Spinal cord (tissue), 10 donors: ENCODE measurements around the gene CCDC186. TPM values are rescaled to one million over a fixed set of nuclear protein-coding genes. Genes with fewer than 3 reads are reported as not detected.

Experiments
- DNase-seq, 6 donors: peaks; one replicate each; pipeline versions ENCODE4 v3.0.0 to v3.0.0-alpha.2; 2013 to 2015; ENCODE audit warnings: low spot score in 6 of 6, low read depth in 4 of 6
- H3K27ac ChIP-seq: one replicate; pipeline ENCODE4 v1.5.1; 2013; ENCODE audit warnings: low read depth, low read length, control low read depth
- H3K27me3 ChIP-seq: one replicate; pipeline ENCODE4 v1.6.1; 2013; ENCODE audit warnings: low read length; ENCODE audit not compliant: control insufficient read depth, insufficient read depth
- H3K36me3 ChIP-seq: one replicate; pipeline ENCODE4 v1.6.1; 2013; ENCODE audit warnings: low read length; ENCODE audit not compliant: control insufficient read depth, insufficient read depth
- H3K4me1 ChIP-seq: one replicate; pipeline ENCODE4 v1.6.1; 2013; ENCODE audit warnings: low read length; ENCODE audit not compliant: control insufficient read depth, insufficient read depth
- H3K4me3 ChIP-seq: one replicate; pipeline ENCODE4 v1.5.1; 2013; ENCODE audit warnings: low read depth, low read length, control low read depth
- H3K9me3 ChIP-seq: one replicate; pipeline ENCODE4 v1.6.1; 2013; ENCODE audit warnings: low read length; ENCODE audit not compliant: control insufficient read depth, insufficient read depth
- WGBS: methylation state at CpG from one replicate; pipeline ENCODE4 v1.1.5; 2013; ENCODE audit warnings: missing lambda C conversion rate; ENCODE audit not compliant: insufficient coverage; 5-methylcytosine and 5-hydroxymethylcytosine counted together
- polyA plus RNA-seq, 2 donors: library from polyadenylated mRNA; unstranded; fragments of 120-200 nt; gene quantifications; one replicate each; pipeline ENCODE4 v1.2.1, GENCODE V29; 2013; ENCODE audit not compliant: insufficient read length in 2 of 2
- total RNA-seq, 2 donors: library from RNA; depleted of rRNA in 1 of 2; stranded (reverse); fragments of 120-200 nt in 1 of 2; fragments of >200 nt in 1 of 2; gene quantifications; one replicate each; pipeline versions ENCODE4 v1.2.3 to v1.2.4, GENCODE V29; 2013 to 2014
- donor health status: healthy.

CCDC186 gene
- total and polyA plus RNA-seq, 4 donors, result 18.0 to 50.7 (median 22.4) TPM

DNA sequence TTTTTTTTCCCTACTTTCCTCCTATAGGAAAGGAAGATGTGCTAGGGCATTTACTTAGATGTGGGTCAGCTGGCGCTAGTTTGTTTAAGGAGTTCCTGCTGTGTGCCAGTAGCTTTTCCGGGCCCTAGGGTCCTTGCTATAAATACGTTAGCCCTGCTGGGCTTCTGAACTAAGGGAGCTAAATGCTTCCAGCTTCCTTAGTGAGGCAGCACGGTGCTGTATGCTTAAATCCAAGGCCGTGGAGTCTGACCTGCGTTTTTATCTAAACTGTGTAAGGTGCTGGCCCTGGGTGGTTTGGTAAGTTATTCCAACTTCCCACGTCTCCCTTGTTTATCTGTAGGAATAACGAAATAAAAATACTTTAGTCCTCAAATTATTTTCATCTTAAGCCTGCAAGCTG, 5.7 kb upstream of the CCDC186 start:
- no peaks in the 10 kb centered on the region for H3K36me3 ChIP-seq
- no peak overlapping the region for H3K27ac ChIP-seq
- no peak overlapping the region for H3K4me3 ChIP-seq
- 69% methylated on average over 2 of the region's 8 CpGs for WGBS
- H3K27me3 ChIP-seq, result no peaks in the 10 kb centered on the region
- DNase-seq, result no peak
- H3K9me3 ChIP-seq, result no peaks in the 10 kb centered on the region
- peaks cover under 1% of the 10 kb centered on the region for H3K4me1 ChIP-seq

DNA sequence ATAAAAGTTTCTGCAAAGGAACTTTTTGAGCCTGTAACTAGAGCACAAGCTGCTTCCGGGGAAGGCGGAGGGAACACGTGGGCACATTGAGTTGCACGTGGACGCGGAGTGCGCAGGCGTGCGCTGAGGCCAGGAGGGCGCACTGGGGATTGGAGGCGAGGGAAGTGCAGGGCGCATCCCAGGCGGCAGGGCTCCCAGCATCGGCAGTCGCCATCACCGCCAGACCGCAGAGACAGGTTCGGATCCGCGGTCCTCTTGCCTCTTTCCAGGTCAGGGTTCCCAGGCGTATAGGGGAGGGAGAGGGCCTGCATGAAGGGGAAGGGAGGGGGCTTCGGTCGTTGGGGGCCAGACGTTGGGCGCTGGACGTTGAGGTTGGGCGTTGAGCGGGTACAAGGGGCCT, 5.1 kb upstream of the CCDC186 start, which contains the start of gene TDRD1:
TSS of gene TDRD1 (plus strand) at position 206 of the 400 bp plus-strand sequence. CDS start 8,479 bp downstream, outside the sequence.
- no peak within 1 kb of the TSS for H3K4me3 ChIP-seq
- peaks cover 6% of the 10 kb centered on the region for H3K4me1 ChIP-seq
- H3K27me3 ChIP-seq, result no peaks in the 10 kb centered on the region
- 68% methylated on average over 26 of the region's 28 CpGs for WGBS
- no peaks in the 10 kb centered on the region for H3K9me3 ChIP-seq
- no peaks in the 10 kb centered on the region for H3K36me3 ChIP-seq
- no peak within 1 kb of the TSS for H3K27ac ChIP-seq
- no peak for DNase-seq

DNA sequence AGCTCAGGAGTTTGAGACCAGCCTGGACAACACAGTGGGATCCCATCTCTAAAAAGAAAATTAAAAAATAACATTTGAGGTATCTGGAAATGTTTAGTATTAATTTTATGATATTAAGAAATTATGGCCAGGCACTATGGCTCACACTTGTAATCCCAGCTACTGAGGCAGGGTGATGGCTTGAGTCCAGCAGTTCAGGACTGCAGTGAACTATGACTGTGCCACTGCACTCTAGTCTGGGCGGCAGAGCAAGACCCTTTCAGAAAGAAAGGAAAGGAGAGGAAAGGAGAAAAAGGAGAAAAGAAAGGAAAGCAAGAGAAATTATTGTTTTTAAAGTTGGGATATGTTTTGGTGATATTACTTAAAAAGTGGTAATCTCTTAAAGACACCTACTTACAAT, 2.5 kb upstream of the CCDC186 start:
- no peak overlapping the region for H3K4me3 ChIP-seq
- no peak overlapping the region for H3K27ac ChIP-seq
- no peaks in the 10 kb centered on the region for H3K27me3 ChIP-seq
- peaks cover 6% of the 10 kb centered on the region for H3K4me1 ChIP-seq
- no peaks in the 10 kb centered on the region for H3K9me3 ChIP-seq
- 83% methylated on average over 1 of the region's 1 CpG for WGBS
- DNase-seq, result no peak
- no peaks in the 10 kb centered on the region for H3K36me3 ChIP-seq

DNA sequence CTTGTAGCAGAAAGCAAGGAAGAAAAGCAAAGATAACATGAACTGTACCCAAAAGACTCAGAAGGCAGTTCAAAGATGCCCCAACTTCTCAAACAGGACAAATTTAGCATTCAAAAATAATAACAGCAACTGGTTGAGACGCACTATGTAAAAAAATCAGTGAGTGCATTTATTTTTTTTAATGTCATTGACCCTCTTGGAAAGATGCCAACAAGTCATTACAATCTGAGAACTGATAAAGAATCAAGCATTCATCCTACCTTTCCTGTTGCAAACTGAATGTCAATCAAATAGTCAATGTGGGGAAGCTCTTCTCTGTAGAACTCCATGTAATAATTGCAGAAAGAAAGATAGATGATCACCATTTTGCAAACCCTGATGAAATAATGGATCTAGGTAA, 1.7 kb upstream of the CCDC186 start:
- H3K9me3 ChIP-seq, result no peaks in the 10 kb centered on the region
- no peaks in the 10 kb centered on the region for H3K27me3 ChIP-seq
- no peak overlapping the region for H3K27ac ChIP-seq
- H3K36me3 ChIP-seq, result no peaks in the 10 kb centered on the region
- peaks cover 6% of the 10 kb centered on the region for H3K4me1 ChIP-seq
- WGBS, result no CpG with 5 or more reads among the region's 1 CpG
- DNase-seq, result no peak
- no peak overlapping the region for H3K4me3 ChIP-seq

DNA sequence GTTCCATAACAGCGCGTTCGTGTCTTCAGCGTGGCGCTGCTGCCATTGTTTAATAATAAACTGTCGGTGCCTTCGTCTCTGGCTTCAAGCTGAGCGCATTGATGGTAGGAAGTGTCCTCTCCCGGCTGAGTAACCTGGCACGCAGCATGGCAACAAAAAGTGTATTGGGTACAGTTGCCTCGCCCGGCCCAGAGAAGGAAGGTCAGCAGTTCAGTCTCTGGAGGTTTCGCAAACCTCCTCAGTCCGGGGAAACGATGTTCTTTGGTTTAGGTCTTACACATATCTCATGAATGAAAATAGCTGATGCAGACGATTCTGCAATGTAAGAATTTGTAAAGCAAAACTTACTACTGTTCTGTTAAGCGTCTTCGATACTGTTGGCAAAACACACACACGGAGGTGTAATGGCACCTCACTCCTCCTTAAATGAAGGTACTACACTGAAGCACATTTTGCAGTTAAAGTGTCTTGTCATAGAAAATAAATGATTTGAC, 739 bp upstream of the CCDC186 start:
- peaks cover 6% of the 10 kb centered on the region for H3K4me1 ChIP-seq
- DNase-seq, result peak in 2 of 6 donors; percentile 33 to 47
- 0% methylated on average over 12 of the region's 19 CpGs for WGBS
- peak overlapping the region; percentile 94 for H3K4me3 ChIP-seq
- peak overlapping the region; percentile 83 for H3K27ac ChIP-seq
- no peaks in the 10 kb centered on the region for H3K27me3 ChIP-seq
- no peaks in the 10 kb centered on the region for H3K9me3 ChIP-seq
- H3K36me3 ChIP-seq, result no peaks in the 10 kb centered on the region

DNA sequence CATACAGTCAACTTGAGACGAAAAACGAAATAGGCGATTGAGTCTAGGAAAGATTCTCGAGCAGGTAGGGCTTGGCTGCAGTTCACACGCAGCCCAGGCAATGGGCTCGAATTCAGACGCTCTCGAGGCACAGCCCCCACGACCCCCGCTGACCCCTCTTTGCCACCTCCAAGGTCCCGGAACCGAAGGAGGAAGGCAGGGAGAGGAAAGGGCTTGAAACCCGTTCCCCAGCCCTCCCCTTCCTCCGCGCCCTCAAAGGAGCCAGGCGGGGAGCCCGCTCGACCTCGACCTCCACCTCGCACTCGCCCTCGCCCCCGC, 441 bp downstream of the CCDC186 start:
- 0% methylated on average over 15 of the region's 23 CpGs for WGBS
- no peaks in the 10 kb centered on the region for H3K27me3 ChIP-seq
- no peaks in the 10 kb centered on the region for H3K9me3 ChIP-seq
- H3K4me3 ChIP-seq, result peak overlapping the region; percentile 94
- H3K27ac ChIP-seq, result peak overlapping the region; percentile 83
- peaks cover 6% of the 10 kb centered on the region for H3K4me1 ChIP-seq
- no peaks in the 10 kb centered on the region for H3K36me3 ChIP-seq
- DNase-seq, result peak in 1 of 6 donors; percentile 51

DNA sequence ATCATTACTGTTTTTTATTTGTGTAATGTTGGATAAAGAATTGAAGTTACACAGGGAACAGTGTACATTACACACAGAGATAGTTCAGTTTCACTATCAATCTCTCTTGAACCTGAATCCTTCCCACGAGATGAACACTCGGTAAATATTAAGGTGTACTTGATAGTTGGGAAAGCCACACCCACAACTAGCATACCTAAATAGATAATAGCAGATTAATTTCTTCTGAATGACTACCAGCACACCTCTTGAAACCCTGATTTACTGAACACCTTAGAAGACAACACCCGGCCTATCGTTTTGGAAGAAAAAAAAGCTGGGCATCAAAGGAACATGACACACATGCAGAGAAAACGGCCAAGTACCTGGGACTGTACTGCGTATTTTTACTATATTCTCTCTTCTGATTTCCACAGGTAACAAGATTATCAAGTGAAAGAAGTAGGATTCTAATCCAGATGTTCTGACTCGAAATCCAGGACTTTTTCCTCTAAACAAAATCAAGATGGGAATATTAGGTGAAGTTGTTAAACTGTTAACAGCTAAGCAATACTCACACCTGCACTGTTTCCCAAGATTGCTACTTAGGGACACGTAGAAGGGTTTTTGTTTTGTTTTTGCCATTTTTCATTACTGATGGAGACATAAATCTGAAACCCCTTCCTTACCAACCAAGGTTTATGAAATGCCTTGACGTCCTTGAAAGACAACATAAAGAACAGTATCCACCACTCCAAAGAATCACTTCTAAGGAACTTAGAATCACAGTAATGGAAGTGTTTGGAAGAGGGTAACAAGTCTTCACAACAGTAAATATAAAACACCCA, 1.0 kb downstream of the CCDC186 start:
- peak in 2 of 6 donors; percentile 14 to 47 for DNase-seq
- WGBS, result 67% methylated on average over 2 of the region's 9 CpGs
- Histone ChIP-seq H3K4me3 (peak overlapping the region; percentile 94), H3K4me1 (peaks cover 6% of the 10 kb centered on the region), H3K36me3 (no peaks in the 10 kb centered on the region), H3K27ac (peak overlapping the region; percentile 83), H3K9me3 (no peaks in the 10 kb centered on the region), H3K27me3 (no peaks in the 10 kb centered on the region)

DNA sequence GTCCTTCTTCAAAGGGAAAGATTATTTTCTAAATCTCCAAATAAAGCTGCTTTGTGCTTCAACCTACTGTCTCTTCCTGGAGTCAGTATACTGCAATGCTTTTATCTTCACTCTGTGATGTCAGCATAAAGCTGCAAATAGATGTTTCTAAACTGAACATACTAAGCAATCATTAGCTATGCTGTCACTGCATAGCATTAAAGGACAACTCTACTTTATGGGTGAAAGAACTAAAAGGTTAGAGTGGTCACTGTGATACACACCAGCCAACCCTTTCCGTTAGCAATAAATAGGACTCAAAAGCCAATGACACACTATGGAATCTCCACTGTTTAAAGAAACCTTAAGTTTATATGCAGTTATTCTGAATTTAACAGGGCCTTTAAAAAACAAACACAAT, 1.8 kb downstream of the CCDC186 start:
- Histone ChIP-seq H3K27me3 (no peaks in the 10 kb centered on the region), H3K36me3 (no peaks in the 10 kb centered on the region), H3K27ac (peak overlapping the region; percentile 19), H3K4me3 (peak overlapping the region; percentile 17), H3K9me3 (no peaks in the 10 kb centered on the region), H3K4me1 (peaks cover 6% of the 10 kb centered on the region)
- peak in 3 of 6 donors; percentile 7 to 31 (median 14) for DNase-seq
- WGBS, result no CpG with 5 or more reads among the region's 1 CpG

DNA sequence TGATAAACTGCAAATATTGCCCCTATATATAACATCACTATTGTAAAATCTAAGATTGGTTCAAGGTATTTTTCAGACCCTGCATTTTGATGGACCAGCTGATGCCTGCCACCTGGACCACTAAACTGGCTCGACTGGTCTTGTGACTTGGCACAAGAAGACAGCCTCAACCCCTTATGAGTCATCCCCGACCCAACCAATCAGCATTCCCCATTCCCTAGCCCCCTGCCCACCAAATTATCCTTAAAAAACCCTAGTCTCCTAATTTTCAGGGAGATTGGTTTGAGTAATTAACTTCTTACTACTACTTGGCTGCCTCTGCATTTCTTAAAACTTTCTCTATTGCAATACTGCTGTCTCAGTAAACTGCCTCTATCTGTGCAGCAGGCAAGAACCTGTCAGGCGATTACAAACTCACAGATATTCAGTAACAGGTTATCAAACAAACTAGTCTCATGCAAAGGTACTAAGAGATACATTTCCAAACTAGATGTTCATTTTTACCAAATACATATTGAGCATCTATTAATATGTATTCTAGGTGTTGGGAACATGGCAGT, 5.5 kb downstream of the CCDC186 start:
- no peaks in the 10 kb centered on the region for H3K9me3 ChIP-seq
- DNase-seq, result no peak
- 100% methylated on average over 1 of the region's 3 CpGs for WGBS
- no peaks in the 10 kb centered on the region for H3K36me3 ChIP-seq
- peaks cover 4% of the 10 kb centered on the region for H3K4me1 ChIP-seq
- H3K4me3 ChIP-seq, result no peak overlapping the region
- no peaks in the 10 kb centered on the region for H3K27me3 ChIP-seq
- H3K27ac ChIP-seq, result no peak overlapping the region

DNA sequence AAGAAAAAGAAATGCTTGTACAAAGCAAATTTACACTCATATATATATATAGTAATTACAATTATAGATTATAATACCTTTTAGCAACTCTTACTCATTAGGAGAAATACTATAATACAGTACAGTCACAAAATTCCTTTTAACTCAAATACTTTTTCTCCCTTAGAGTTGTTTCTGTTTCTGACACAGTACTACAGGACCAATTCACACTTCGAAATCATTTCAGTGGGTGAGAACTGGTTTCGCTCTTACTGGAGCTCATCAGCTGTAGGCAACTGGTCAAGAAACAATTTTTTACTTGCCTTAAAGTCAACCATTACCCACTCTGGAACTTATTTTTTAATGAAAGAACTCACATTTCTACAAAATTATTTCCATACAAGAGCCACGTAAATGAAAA, 6.0 kb downstream of the CCDC186 start:
- H3K4me1 ChIP-seq, result peaks cover 4% of the 10 kb centered on the region
- 100% methylated on average over 2 of the region's 3 CpGs for WGBS
- no peak overlapping the region for H3K27ac ChIP-seq
- no peak for DNase-seq
- H3K9me3 ChIP-seq, result no peaks in the 10 kb centered on the region
- no peaks in the 10 kb centered on the region for H3K36me3 ChIP-seq
- H3K27me3 ChIP-seq, result no peaks in the 10 kb centered on the region
- no peak overlapping the region for H3K4me3 ChIP-seq
